DMS 273 (cell line): ENCODE measurements around the gene PCCA.
"Not testable (repeated sequence)": the region's sequence is repeated elsewhere in the genome, so short reads cannot be mapped to it uniquely, and the experiment has no call there.

Experiments used
- DNase-seq: peaks from one replicate; lab custom pipeline; 2025; ENCODE audit not compliant: unreplicated experiment; lab: John Stamatoyannopoulos, UW

The PCCA gene

DNA sequence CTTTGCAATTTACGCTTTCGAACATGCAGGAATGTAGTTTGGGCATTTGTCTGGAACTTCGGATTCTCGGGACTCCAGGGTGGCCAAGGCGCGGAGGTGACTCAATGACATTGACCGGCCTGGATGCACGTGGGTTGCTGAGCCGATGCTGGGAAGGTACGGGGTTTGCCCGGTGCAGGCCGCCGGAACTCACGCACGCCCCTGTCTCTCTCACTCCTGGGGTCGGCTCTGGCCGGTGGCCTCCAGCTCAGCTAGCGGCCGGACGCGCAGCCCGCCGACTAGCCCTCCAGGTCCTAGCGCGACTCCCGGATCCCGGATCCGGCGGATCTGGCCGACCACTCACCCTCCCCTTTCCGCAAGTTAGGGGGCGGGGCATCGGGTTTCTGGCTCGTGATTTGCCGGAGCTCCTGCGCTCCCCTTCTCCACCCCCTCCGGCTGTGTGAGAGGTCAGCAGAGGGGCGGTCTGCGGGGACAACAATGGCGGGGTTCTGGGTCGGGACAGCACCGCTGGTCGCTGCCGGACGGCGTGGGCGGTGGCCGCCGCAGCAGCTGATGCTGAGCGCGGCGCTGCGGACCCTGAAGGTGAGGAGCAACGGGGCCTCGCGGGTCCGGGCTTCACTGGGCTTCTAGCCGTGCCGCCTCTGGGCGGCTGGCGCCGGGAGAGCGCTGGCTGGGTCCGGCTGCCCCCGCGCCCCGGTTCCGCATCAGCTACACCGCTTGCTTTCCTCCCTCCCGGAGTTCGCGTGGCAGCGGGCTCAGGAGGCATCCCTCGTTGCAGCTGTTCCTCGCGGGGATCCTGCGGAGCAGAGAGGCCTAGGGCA is at the start of gene PCCA:
PCCA (plus strand) TSS at position 450 of the 821 bp plus-strand sequence; CDS start at position 478, 28 bp downstream.
- peak; percentile 92 for DNase-seq

DNA sequence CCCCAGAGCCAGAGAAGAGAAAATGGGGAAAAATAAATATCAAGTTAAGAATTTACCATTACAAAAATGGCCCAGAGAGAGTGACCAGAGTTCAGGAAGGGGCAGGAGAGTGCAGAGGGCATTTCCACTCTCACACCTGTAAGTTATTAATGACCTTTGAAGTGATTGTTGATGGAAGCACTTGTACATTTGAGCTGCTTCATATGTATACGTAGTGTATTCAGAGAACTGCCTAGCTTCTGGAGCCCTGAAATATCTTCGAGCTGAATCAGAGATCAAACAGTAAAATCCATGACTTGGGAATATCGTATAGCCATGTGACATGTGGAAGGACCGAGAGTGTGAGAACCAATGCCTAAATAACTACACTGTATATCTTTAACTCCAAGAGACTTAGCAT is 49.2 kb upstream of the PCCA start:
- no peak for DNase-seq

- DNase-seq: no peak
Measured at GRCh38 chr13:100040196-100040595, 48.7 kb upstream of the PCCA start.

GRCh38 chr13:100044936-100045335 is 44.0 kb upstream of the PCCA start:
- DNase-seq: peak; percentile 34

GRCh38 chr13:100045355-100045754 is 43.5 kb upstream of the PCCA start:
- peak; percentile 10 for DNase-seq

DNA sequence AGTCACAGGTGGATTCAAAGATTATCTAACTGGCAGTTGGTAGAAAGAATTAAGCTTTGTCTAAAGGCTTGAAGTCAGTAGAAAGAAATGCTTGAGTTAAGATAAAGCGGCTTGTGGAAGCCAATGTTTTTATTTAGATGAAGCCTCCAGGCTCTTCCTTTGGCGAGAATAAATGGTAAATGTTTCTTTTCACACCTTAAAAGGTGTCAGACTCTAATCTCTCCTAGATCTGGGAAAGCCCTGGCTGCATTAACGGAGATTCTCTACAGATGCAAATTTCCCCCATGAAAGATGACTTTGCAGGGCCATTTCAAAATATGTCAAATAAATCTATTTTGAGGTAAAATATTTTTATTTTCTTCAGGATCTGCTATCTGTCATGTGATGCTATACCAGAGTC is 37.8 kb upstream of the PCCA start:
- DNase-seq: no peak

- no peak for DNase-seq
Measured at GRCh38 chr13:100059827-100060226, 29.1 kb upstream of the PCCA start.

GRCh38 chr13:100063333-100063732 is 25.6 kb upstream of the PCCA start:
- DNase-seq: peak; percentile 12

DNA sequence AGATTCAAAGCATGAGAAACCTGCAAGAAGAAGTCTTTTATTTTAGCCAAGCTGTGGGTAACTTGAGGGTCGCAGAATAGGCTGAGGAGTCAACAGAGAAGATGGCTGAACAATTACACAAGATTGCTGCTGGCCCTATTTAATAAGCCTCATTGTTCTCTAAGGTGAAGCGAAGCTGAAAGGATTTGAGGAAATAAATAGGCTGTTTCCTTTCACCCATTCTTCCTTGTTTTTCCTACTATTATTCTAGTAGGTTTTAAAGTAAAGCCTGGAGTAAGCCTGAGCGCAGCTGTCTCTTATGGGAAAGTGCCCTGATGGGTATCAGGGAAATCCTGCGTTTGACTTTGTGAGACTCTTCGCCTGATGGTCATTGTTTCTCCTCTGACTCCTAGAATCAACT is 25.0 kb upstream of the PCCA start:
- DNase-seq: no peak

- no peak for DNase-seq
Measured at GRCh38 chr13:100068133-100068931, 20.6 kb upstream of the PCCA start.

DNA sequence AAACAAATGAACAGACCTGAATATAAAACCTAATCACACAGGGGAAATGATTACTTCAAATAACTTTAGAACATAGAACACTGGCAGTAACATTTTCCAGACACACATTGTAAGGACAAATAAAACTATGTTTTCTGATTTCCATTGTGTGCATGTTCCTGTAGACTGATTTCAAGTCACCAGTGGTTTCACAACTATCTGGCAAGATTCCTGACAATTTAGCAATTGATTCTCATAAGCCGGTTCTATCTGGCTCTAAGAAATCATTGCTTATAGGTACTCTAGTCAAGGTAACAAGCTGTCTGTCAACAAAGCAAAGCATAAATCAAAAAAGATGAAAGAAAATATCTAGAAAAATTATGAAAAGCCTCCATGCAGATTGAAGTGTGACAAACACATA is 19.6 kb upstream of the PCCA start:
- no peak for DNase-seq

DNA sequence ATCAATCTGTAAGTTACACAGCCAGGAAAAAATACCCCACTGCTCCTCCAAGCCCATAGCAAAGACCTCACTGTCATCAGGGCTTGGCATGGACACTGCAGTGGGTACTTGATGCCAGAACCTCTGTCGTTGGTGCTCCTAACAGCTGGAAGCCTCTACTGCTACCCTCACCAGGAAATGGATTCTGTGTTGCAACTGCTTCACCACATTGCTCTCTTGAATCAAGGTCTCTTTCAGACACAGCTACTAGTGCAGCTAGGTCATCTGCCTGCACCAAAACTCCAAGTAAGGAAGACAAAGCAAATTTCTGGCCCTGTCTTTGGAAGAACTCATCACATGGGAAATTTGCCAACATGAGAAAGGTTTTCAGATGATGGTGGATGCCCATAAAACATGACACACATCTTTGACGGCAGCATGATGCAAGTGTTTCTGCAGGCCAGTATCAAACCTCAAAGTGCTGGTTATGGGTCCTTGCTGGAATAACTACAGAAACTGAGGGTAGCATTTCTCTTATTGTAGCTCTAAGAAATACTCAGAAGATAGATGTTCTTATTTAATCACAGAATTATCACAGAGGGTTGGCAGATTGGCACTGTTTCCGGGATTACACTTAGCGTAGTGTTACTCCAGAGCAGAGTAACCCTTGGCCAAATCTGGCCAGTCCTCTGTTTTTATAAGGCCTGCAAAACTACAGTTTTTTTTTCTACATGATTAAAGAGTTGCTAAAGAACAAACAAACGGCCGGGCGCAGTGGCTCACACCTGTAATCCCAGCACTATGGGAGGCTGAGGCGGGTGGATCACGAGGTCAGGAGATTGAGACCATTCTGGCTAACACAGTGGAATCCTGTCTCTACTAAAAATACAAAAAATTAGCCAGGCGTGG is 12.9 kb upstream of the PCCA start:
- no peak for DNase-seq

- DNase-seq: not testable (repeated sequence)
Measured at GRCh38 chr13:100079003-100079402, 9.9 kb upstream of the PCCA start.

GRCh38 chr13:100083401-100083800 is 5.5 kb upstream of the PCCA start:
- DNase-seq: not testable (repeated sequence)

DNA sequence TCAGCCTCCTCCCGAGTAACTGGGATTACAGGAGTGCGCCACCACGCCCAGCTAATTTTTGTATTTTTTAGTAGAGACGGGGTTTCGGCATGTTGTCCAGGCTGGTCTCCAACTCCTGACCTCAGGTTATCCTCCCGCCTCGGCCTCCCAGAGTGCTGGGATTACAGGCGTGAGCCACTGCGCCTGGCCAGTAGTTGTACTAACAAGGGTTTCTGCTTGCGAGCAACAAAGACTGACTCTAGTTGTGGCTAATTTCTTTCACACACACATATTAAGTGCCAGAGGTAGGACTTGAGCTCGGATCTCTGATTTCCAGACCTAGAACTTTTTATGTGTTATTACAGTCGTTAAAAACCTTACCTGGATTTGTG is 635 bp upstream of the PCCA start:
- DNase-seq: no peak

DNA sequence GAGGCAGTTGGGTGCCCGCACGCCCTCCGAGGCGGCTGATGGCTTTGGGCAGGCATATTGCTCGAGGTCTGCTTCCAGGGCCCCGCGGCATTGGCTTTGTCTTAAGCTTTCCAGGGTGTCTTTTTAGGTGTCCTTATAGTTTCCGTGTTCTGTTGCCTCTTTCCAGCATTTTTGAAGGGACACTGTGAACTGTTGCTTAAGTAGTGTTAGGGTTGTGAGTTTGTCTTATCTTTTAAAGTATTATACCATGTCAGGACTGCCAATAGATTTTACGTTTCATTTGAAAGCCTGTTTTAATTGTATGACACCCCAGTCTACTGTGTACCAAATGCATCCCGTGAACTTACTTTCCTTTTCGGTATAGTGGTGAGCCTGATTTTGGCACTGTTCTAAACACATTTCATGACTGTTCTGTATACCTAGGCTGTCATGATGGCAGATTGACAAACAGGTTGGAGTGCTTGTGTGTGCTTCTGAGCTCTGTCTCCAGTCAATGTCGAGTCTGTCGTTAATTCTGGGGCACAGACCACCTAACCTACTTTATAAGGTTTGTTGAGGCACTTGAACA is 656 bp downstream of the PCCA start:
- peak; percentile 37 for DNase-seq

GRCh38 chr13:100090861-100091260 is 2.0 kb downstream of the PCCA start:
- no peak for DNase-seq

DNA sequence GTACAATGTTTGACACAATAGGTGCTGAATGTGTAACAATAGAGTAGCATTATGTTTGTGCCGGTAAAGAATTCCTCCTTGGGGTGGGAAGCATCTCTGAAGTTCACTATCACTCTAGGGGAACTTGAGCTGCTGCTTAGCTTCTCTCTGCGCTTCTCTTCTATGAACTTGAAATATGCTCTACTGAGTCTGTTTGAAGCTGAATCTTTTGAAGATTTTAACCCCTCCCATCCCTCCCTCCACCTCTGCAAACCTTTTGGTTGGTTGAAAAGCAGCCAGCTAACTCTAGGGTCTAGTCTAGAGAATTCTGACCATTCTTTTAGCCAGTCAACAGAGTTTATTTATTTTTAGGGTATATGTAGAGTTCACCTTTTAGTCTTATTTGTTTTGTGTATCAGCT is 2.5 kb downstream of the PCCA start:
- no peak for DNase-seq

- DNase-seq: not testable (repeated sequence)
Measured at GRCh38 chr13:100092273-100092672, 3.4 kb downstream of the PCCA start.

- no peak for DNase-seq
Measured at GRCh38 chr13:100095498-100095897, 6.6 kb downstream of the PCCA start.

DNA sequence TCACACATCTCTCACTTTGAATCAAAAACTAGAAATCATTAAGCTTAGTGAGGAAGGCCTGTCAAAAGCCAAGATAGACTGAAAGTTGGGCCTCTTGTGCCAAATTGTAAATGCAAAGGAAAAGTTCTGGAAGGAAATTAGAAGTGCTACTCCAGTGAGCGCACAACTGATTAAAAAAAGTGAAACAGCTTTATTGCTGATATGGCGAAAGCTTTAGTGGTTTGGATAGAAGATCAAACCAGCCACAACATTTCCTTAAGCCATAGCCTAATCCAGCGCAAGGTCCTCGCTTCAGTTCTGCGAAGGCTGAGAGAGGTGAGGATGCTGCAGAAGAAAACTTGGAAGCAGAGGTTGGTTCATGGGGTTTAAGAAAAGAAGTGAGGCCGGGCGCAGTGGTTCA is 7.6 kb downstream of the PCCA start:
- no peak for DNase-seq
